ENCODE measurements around the gene MXD4.

- TF ChIP-seq ZFX (IDR thresholded peaks at IDR 0.05) = no peak
- TF ChIP-seq CTCF (conservative IDR thresholded peaks at IDR 0.05) = no peak
Observed at GRCh38 chr4:2303121-2303685, 41.3 kb upstream of the MXD4 start.

Measured in C4-2B (cell line).